HG02840 (cell line): ENCODE data around the gene ZNF853.

Source experiments
- ATAC-seq: cut with Tn5 transposase; IDR thresholded peaks from one replicate; pipeline ENCODE4 v1.9.1; 2021; ENCODE audit warnings: mild to moderate bottlenecking, moderate library complexity, moderate number of reproducible peaks; ENCODE audit not compliant: unreplicated experiment, low FRiP score

ZNF853 gene

GRCh38 chr7:6604458-6604857 is 11.0 kb upstream of the ZNF853 start:
- no peak for ATAC-seq

- ATAC-seq = no peak
Observed at GRCh38 chr7:6606866-6607583, 8.4 kb upstream of the ZNF853 start.

GRCh38 chr7:6607651-6608051 is 7.8 kb upstream of the ZNF853 start:
- ATAC-seq = no peak

GRCh38 chr7:6608081-6608480 is 7.3 kb upstream of the ZNF853 start:
- no peak for ATAC-seq

- no peak for ATAC-seq
Observed at GRCh38 chr7:6608794-6609193, 6.6 kb upstream of the ZNF853 start.

- no peak for ATAC-seq
Observed at GRCh38 chr7:6612819-6613218, 2.6 kb upstream of the ZNF853 start.

GRCh38 chr7:6613706-6614105 is 1.7 kb upstream of the ZNF853 start:
- ATAC-seq = no peak

- no peak for ATAC-seq
Observed at GRCh38 chr7:6615723-6616555, 529 bp downstream of the ZNF853 start.

GRCh38 chr7:6616854-6617643 is 1.6 kb downstream of the ZNF853 start:
- no peak for ATAC-seq

GRCh38 chr7:6618621-6619020 is 3.2 kb downstream of the ZNF853 start:
- ATAC-seq = no peak

GRCh38 chr7:6619961-6620360 is 4.6 kb downstream of the ZNF853 start:
- ATAC-seq = no peak

GRCh38 chr7:6621195-6622133 is 6.1 kb downstream of the ZNF853 start:
- no peak for ATAC-seq

GRCh38 chr7:6622134-6622710 is 6.8 kb downstream of the ZNF853 start:
- no peak for ATAC-seq

- ATAC-seq = no peak
Observed at GRCh38 chr7:6623589-6624245, 8.3 kb downstream of the ZNF853 start.

- ATAC-seq = no peak
Observed at GRCh38 chr7:6624246-6624611, 8.8 kb downstream of the ZNF853 start.

- no peak for ATAC-seq
Observed at GRCh38 chr7:6628045-6628444, 12.6 kb downstream of the ZNF853 start.

- ATAC-seq = no peak
Observed at GRCh38 chr7:6630007-6630849, 14.8 kb downstream of the ZNF853 start.

GRCh38 chr7:6631605-6632004 is 16.2 kb downstream of the ZNF853 start:
- ATAC-seq = no peak
